HG03432 (cell line): Measurements from ENCODE around the gene PNRC2.
"Not testable (repeated sequence)": the region's sequence is repeated elsewhere in the genome, so short reads cannot be mapped to it uniquely, and the experiment has no call there.

Experiments used
- ATAC-seq: cut with Tn5 transposase; IDR thresholded peaks from one replicate; pipeline ENCODE4 v1.9.1; 2021; ENCODE audit warnings: mild to moderate bottlenecking, moderate library complexity; ENCODE audit not compliant: unreplicated experiment

Gene PNRC2

GRCh38 chr1:23947366-23947765, 12.3 kb upstream of the PNRC2 start:
- no peak for ATAC-seq

GRCh38 chr1:23953020-23953419, 6.6 kb upstream of the PNRC2 start:
- no peak for ATAC-seq

GRCh38 chr1:23957096-23957495, 2.5 kb upstream of the PNRC2 start:
- ATAC-seq: no peak

GRCh38 chr1:23958040-23958809, 1.4 kb upstream of the PNRC2 start:
- ATAC-seq: not testable (repeated sequence)

GRCh38 chr1:23958810-23959460, 693 bp upstream of the PNRC2 start:
- ATAC-seq: peak; percentile 65

- no peak for ATAC-seq
Measured at GRCh38 chr1:23960291-23961020, 828 bp downstream of the PNRC2 start.

- ATAC-seq: no peak
Measured at GRCh38 chr1:23963617-23964234, 4.1 kb downstream of the PNRC2 start.

GRCh38 chr1:23964235-23964668, 4.6 kb downstream of the PNRC2 start:
- ATAC-seq: no peak

- no peak for ATAC-seq
Measured at GRCh38 chr1:23964790-23965740, 5.4 kb downstream of the PNRC2 start.

- no peak for ATAC-seq
Measured at GRCh38 chr1:23966973-23967493, 7.4 kb downstream of the PNRC2 start.

- no peak for ATAC-seq
Measured at GRCh38 chr1:23967871-23968270, 8.2 kb downstream of the PNRC2 start.

GRCh38 chr1:23977187-23977853, 17.7 kb downstream of the PNRC2 start:
- ATAC-seq: no peak

- no peak for ATAC-seq
Measured at GRCh38 chr1:23977854-23978191, 18.2 kb downstream of the PNRC2 start.

- no peak for ATAC-seq
Measured at GRCh38 chr1:23978805-23979204, 19.2 kb downstream of the PNRC2 start.

- ATAC-seq: no peak
Measured at GRCh38 chr1:23979387-23979880, 19.8 kb downstream of the PNRC2 start.

GRCh38 chr1:23979881-23980727, 20.5 kb downstream of the PNRC2 start, which contains the start of gene SRSF10:
Gene SRSF10, minus strand, starts transcription at chr1:23980327. Its CDS starts 72 bp downstream, at chr1:23980255.
- ATAC-seq: peak; percentile 89

- ATAC-seq: peak; percentile 37
Measured at GRCh38 chr1:23980728-23981070, 21.1 kb downstream of the PNRC2 start.

GRCh38 chr1:23984417-23985186, 25.0 kb downstream of the PNRC2 start:
- no peak for ATAC-seq
